ENCODE results near the gene ZNF677.
"Not testable (repeated sequence)": the region's sequence is repeated elsewhere in the genome, so short reads cannot be mapped to it uniquely, and the experiment has no call there.

ZNF677 gene

GRCh38 chr19:53254411-53255341 lies at the start of gene ZNF677:
Gene ZNF677, minus strand, starts transcription at chr19:53254873. Its CDS starts 3,323 bp downstream, at chr19:53251550.
- peak; percentile 98 for DNase-seq (ENCODE audit: low spot score)

GRCh38 chr19:53301341-53301740 lies 46.7 kb upstream of the ZNF677 start:
- DNase-seq (ENCODE audit: low spot score) = not testable (repeated sequence)

GRCh38 chr19:53294786-53295441 lies 40.2 kb upstream of the ZNF677 start:
- no peak for DNase-seq (ENCODE audit: low spot score)

GRCh38 chr19:53290758-53291549 lies 36.3 kb upstream of the ZNF677 start:
- DNase-seq (ENCODE audit: low spot score) = no peak

- DNase-seq (ENCODE audit: low spot score) = no peak
Measured at GRCh38 chr19:53285087-53285486, 30.4 kb upstream of the ZNF677 start.

- not testable (repeated sequence) for DNase-seq (ENCODE audit: low spot score)
Measured at GRCh38 chr19:53281947-53282346, 27.3 kb upstream of the ZNF677 start.

GRCh38 chr19:53275480-53275879 lies 20.8 kb upstream of the ZNF677 start:
- no peak for DNase-seq (ENCODE audit: low spot score)

- no peak for DNase-seq (ENCODE audit: low spot score)
Measured at GRCh38 chr19:53272044-53272443, 17.4 kb upstream of the ZNF677 start.

- DNase-seq (ENCODE audit: low spot score) = not testable (repeated sequence)
Measured at GRCh38 chr19:53269861-53270260, 15.2 kb upstream of the ZNF677 start.

GRCh38 chr19:53267623-53268022 lies 12.9 kb upstream of the ZNF677 start, which contains the start of gene VN1R4:
Gene VN1R4, minus strand, starts transcription at chr19:53267723. Its CDS starts 58 bp downstream, at chr19:53267665.
- not testable (repeated sequence) for DNase-seq (ENCODE audit: low spot score)

- DNase-seq (ENCODE audit: low spot score) = not testable (repeated sequence)
Measured at GRCh38 chr19:53257715-53258342, 3.2 kb upstream of the ZNF677 start, which contains the start of gene VN1R2. Gene VN1R2, plus strand, starts transcription at chr19:53258292. Its CDS starts 84 bp downstream, at chr19:53258376.

GRCh38 chr19:53246498-53246897 lies 8.2 kb downstream of the ZNF677 start:
- no peak for DNase-seq (ENCODE audit: low spot score)

GRCh38 chr19:53237114-53237777 lies 17.4 kb downstream of the ZNF677 start:
- DNase-seq (ENCODE audit: low spot score) = no peak

GRCh38 chr19:53224606-53225005 lies 30.1 kb downstream of the ZNF677 start:
- DNase-seq (ENCODE audit: low spot score) = no peak

GRCh38 chr19:53222716-53223115 lies 32.0 kb downstream of the ZNF677 start:
- not testable (repeated sequence) for DNase-seq (ENCODE audit: low spot score)

GRCh38 chr19:53212703-53213320 lies 41.9 kb downstream of the ZNF677 start:
- DNase-seq (ENCODE audit: low spot score) = no peak

GRCh38 chr19:53211554-53211953 lies 43.1 kb downstream of the ZNF677 start:
- DNase-seq (ENCODE audit: low spot score) = not testable (repeated sequence)

- peak; percentile 100 for DNase-seq (ENCODE audit: low spot score)
Measured at GRCh38 chr19:53196777-53197396, 57.8 kb downstream of the ZNF677 start.

- DNase-seq (ENCODE audit: low spot score) = peak; percentile 66
Measured at GRCh38 chr19:53195265-53195903, 59.3 kb downstream of the ZNF677 start.

Measured in AG20443 (cell line).